ENCODE data around the gene PRKN. TPM values are rescaled to one million over a fixed set of nuclear protein-coding genes. Genes with fewer than 3 reads are reported as not detected.

PRKN gene
- total RNA-seq, 1 donor from 2014 or later: 2.6 TPM

DNA sequence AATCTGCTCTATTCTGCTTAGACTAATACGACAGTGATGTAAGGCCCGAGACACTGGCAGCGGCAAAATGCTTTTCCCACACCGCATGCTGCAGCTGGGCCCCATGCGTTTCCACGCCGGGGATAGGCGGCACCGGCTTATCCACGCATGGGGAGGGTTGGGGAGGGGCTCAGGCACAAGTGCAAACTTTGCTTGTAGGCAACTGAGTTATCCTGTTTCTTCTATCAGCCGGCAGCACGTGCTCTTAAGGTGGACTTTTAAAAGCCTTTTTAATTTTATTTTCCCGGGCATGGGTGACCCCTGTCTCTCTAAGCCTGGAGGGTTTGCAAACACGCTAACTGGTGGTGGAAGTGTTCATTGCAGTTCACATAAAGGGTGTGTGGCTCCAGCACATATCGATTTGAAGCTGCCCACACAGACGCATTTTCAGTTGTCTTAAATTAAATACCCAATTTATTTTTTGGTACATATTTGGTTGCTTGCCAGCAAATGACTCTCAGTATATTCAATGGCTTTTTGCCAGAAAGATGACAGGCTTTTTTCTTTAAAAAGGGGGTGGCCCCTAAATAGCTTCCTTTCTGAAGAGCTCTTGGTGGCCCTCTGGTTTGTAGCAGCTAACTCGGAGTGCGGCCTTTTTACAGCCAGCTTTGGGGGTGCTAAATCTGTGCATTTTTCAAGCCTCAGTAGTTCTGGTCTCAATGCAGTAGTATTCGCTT is 891.9 kb downstream of the PRKN start:
- intact Hi-C loops (cut with DNase I): no loop called here
- Histone ChIP-seq H3K27ac (no peak overlapping the region), H3K4me1 (no peaks in the 10 kb centered on the region), H3K27me3 (no peaks in the 10 kb centered on the region), H3K36me3 (no peaks in the 10 kb centered on the region), H3K9me3 (no peaks in the 10 kb centered on the region), H3K4me3 (no peak overlapping the region)
- no peak for DNase-seq (ENCODE audit: low spot score in 2 of 2)
- TF ChIP-seq, protein P1, sequence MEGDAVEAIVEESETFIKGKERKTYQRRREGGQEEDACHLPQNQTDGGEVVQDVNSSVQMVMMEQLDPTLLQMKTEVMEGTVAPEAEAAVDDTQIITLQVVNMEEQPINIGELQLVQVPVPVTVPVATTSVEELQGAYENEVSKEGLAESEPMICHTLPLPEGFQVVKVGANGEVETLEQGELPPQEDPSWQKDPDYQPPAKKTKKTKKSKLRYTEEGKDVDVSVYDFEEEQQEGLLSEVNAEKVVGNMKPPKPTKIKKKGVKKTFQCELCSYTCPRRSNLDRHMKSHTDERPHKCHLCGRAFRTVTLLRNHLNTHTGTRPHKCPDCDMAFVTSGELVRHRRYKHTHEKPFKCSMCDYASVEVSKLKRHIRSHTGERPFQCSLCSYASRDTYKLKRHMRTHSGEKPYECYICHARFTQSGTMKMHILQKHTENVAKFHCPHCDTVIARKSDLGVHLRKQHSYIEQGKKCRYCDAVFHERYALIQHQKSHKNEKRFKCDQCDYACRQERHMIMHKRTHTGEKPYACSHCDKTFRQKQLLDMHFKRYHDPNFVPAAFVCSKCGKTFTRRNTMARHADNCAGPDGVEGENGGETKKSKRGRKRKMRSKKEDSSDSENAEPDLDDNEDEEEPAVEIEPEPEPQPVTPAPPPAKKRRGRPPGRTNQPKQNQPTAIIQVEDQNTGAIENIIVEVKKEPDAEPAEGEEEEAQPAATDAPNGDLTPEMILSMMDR (IDR thresholded peaks at IDR 0.05): no peak

DNA sequence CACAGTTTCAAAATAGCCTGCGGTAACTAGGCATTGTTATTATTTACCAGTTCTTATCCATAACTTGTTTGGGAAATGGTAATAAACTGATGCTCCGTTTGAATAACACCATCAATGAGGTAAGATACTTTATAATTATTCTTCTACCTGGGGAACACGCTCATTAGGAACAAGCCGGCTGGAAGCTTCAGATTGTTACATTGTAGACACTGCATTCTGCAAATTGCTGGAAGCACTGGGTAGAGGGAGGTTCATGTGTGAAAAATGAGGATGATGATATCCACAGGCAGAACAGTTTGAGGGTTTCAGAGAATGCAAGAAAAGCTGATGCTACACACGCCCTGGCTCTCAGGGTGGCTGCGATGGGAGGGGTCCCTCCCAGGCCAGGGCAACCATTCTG is 893.1 kb downstream of the PRKN start:
- H3K9me3 ChIP-seq: no peaks in the 10 kb centered on the region
- no peaks in the 10 kb centered on the region for H3K4me1 ChIP-seq
- H3K4me3 ChIP-seq: no peak overlapping the region
- H3K27ac ChIP-seq: no peak overlapping the region
- H3K27me3 ChIP-seq: no peaks in the 10 kb centered on the region
- intact Hi-C loops (cut with DNase I): no loop called here
- TF ChIP-seq, protein P1 (IDR thresholded peaks at IDR 0.05): no peak
- no peak for DNase-seq (ENCODE audit: low spot score in 2 of 2)
- H3K36me3 ChIP-seq: no peaks in the 10 kb centered on the region

DNA sequence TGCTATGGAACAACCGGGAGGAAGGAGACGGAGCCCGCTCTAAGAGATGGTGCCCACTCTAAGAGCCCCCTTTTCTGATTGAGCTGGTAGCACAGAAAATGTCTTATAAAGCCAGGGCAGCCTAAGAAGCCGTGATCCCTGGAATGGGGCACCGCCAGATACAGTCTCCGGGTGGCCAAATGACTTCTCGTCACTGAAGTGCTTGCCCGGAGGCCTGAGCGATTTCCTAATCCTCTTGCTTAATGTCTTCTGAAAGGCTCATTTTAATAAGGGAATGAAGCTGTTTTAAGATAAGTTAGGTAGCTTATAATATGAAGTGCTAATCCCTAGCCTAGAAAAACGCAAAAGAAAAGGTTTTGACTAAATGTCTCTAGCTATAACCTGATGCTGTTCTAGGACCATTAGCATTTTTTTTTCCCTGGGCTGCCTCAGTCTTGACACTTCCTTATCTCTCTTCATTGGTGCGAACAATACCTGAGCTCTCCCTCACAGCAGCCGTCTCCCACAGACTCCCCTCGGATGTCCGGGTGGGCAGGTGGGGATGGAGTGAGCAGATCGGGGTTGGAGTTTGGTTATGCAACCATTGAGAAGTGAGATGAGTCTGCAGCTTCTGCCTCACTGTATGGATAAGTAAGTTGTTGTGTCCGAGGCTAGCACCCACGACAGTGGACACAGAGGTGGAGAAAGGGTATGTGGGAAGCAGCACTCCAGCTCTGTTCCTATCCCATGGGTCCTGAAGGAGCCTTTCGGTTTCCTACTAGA is 894.3 kb downstream of the PRKN start:
- intact Hi-C loops (cut with DNase I): no loop called here

DNA sequence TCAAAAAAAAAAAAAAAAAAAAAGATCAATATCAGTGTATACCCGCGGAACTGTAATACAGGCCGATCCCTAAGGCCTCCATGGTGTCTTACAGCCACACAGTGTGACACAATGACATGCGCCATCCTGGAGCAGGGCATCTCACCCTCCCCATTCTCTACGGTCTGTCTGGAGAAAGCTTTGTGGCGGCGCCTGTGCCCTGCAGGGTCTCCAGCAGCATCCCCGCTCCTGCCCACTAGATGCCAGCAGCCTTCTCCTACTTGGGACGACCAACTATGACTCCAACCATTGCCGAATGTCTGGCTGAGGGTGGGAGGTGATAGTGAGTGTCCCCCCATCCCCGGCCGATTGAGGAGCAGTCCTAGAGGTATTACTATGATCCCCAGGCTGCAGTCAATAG is 894.9 kb downstream of the PRKN start:
- Histone ChIP-seq H3K4me3 (no peak overlapping the region), H3K27me3 (no peaks in the 10 kb centered on the region), H3K4me1 (no peaks in the 10 kb centered on the region), H3K27ac (no peak overlapping the region), H3K36me3 (no peaks in the 10 kb centered on the region), H3K9me3 (no peaks in the 10 kb centered on the region)
- DNase-seq (ENCODE audit: low spot score in 2 of 2): no peak
- intact Hi-C loops (cut with DNase I): no loop called here
- TF ChIP-seq, protein P1 (IDR thresholded peaks at IDR 0.05): no peak

More for the DNA sequence above, 894.3 kb downstream of the PRKN start:
- Histone ChIP-seq H3K9me3 (no peaks in the 10 kb centered on the region), H3K36me3 (no peaks in the 10 kb centered on the region), H3K27ac (no peak overlapping the region), H3K4me1 (no peaks in the 10 kb centered on the region), H3K27me3 (no peaks in the 10 kb centered on the region), H3K4me3 (no peak overlapping the region)
- TF ChIP-seq, protein P1 (IDR thresholded peaks at IDR 0.05): no peak
- no peak for DNase-seq (ENCODE audit: low spot score in 2 of 2)

DNA sequence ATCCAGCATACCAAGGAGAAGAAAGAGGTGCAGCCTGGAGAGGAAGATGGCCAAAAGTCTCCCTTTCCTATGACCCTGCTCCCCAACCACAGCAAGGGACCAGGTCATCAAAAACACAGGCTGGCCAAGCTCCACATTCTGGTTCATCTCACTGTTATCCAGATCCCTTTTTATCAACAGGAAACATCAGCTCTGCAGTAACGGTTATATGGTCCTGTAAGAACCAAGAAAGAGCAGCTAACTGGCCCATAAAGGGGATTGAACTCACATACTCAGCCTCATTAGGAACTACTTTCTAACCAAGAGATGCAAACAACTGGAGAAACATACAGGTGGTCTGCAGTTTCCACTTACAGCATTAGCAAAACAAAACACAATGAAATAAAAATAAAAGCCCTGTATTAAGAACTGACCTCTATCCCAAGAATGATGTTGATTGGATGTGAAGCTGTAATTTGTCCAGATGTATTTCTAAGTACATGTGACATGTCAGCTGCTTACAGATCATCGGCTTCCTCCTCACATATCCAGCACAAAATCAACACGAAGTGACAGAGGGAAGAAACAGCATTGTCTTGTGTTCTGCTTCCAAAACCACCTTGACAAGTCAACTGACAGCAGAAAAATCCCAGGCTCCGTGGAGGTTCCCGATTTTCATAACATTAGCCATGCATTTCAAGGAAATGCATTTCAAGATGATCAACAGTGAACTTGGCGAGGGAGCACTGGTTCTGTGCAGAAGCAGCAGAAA is 896.5 kb downstream of the PRKN start:
- no peaks in the 10 kb centered on the region for H3K4me1 ChIP-seq
- no peak overlapping the region for H3K4me3 ChIP-seq
- no peak overlapping the region for H3K27ac ChIP-seq
- no peaks in the 10 kb centered on the region for H3K27me3 ChIP-seq
- H3K36me3 ChIP-seq: no peaks in the 10 kb centered on the region
- no peaks in the 10 kb centered on the region for H3K9me3 ChIP-seq
- TF ChIP-seq, protein P1 (IDR thresholded peaks at IDR 0.05): no peak
- intact Hi-C loops (cut with DNase I): no loop called here
- no peak for DNase-seq (ENCODE audit: low spot score in 2 of 2)
